Coronary artery (tissue), 2 donors: ENCODE results near the gene AGRN.
"Not testable (repeated sequence)": the region's sequence is repeated elsewhere in the genome, so short reads cannot be mapped to it uniquely, and the experiment has no call there.

ENCODE experiments used
- DNase-seq: peaks from one replicate; pipeline ENCODE4 v3.0.0-alpha.2; 2017; ENCODE audit warnings: low spot score
- H3K27ac ChIP-seq, 2 donors: fragments of 200-600 bp; sonication (generic); one replicate each; pipeline ENCODE4 v1.5.1; 2016 to 2019
- H3K4me3 ChIP-seq: fragments of 200-600 bp; sonication (generic); 2 replicates; pipeline ENCODE4 v1.5.1; 2016; ENCODE audit warnings: mild to moderate bottlenecking, moderate library complexity
- CTCF ChIP-seq: fragments of 200-600 bp; sonication (generic); IDR thresholded peaks from one replicate; pipeline ENCODE4 v1.5.1; 2019; ENCODE audit warnings: antibody characterized with exemption

Gene AGRN

GRCh38 chr1:1101503-1101902 lies 81.6 kb downstream of the AGRN start:
- Histone ChIP-seq H3K27ac (no peak overlapping the region), H3K4me3 (no peak overlapping the region)
- TF ChIP-seq CTCF = no peak
- DNase-seq = peak; percentile 29

GRCh38 chr1:1104152-1104551 lies 84.2 kb downstream of the AGRN start:
- not testable (repeated sequence) for H3K4me3 ChIP-seq, H3K27ac ChIP-seq
- DNase-seq = peak; percentile 21
